NCI-H1417 (cell line): ENCODE measurements around the gene FRMPD1.
"Not testable (repeated sequence)": the region's sequence is repeated elsewhere in the genome, so short reads cannot be mapped to it uniquely, and the experiment has no call there.

ENCODE experiments used
- DNase-seq, 3 experiments: peaks; one replicate each; lab custom pipeline; 2025; lab: John Stamatoyannopoulos, UW

The FRMPD1 gene

GRCh38 chr9:37650873-37651768 is at the start of gene FRMPD1:
Gene FRMPD1, plus strand, starts transcription at chr9:37650954. Its CDS starts 41,688 bp downstream, at chr9:37692642.
- DNase-seq = peak; percentile 63 to 72 (median 72)

- DNase-seq = not testable (repeated sequence)
These were observed 48.7 kb upstream of the FRMPD1 start for GRCh38 chr9:37602061-37602460.

GRCh38 chr9:37602817-37603216 is 47.9 kb upstream of the FRMPD1 start:
- no peak for DNase-seq

- DNase-seq = no peak
These were observed 46.5 kb upstream of the FRMPD1 start for GRCh38 chr9:37604296-37604695.

- no peak for DNase-seq
These were observed 42.5 kb upstream of the FRMPD1 start for GRCh38 chr9:37608250-37608649.

GRCh38 chr9:37609735-37610397 is 40.9 kb upstream of the FRMPD1 start:
- no peak for DNase-seq

GRCh38 chr9:37611014-37611413 is 39.7 kb upstream of the FRMPD1 start:
- DNase-seq = no peak

- peak in 2 of 3 experiments; percentile 3 to 32 for DNase-seq
These were observed 38.8 kb upstream of the FRMPD1 start for GRCh38 chr9:37611961-37612360.

GRCh38 chr9:37617161-37617560 is 33.6 kb upstream of the FRMPD1 start:
- no peak for DNase-seq

- DNase-seq = peak in 2 of 3 experiments; percentile 69 to 93
These were observed 32.9 kb upstream of the FRMPD1 start for GRCh38 chr9:37617832-37618231.

- peak in 1 of 3 experiments; percentile 34 for DNase-seq
These were observed 31.9 kb upstream of the FRMPD1 start for GRCh38 chr9:37618817-37619216.

GRCh38 chr9:37619806-37620205 is 30.9 kb upstream of the FRMPD1 start:
- DNase-seq = peak in 1 of 3 experiments; percentile 19

- DNase-seq = no peak
These were observed 30.4 kb upstream of the FRMPD1 start for GRCh38 chr9:37620396-37620795.

GRCh38 chr9:37621273-37622121 is 29.3 kb upstream of the FRMPD1 start:
- no peak for DNase-seq

- no peak for DNase-seq
These were observed 28.3 kb upstream of the FRMPD1 start for GRCh38 chr9:37622462-37622861.

- DNase-seq = no peak
These were observed 27.5 kb upstream of the FRMPD1 start for GRCh38 chr9:37623267-37623666.

GRCh38 chr9:37624073-37624472 is 26.7 kb upstream of the FRMPD1 start:
- DNase-seq = peak in 2 of 3 experiments; percentile 19 to 41

GRCh38 chr9:37625036-37625757 is 25.6 kb upstream of the FRMPD1 start:
- DNase-seq = no peak

GRCh38 chr9:37625758-37626147 is 25.0 kb upstream of the FRMPD1 start:
- no peak for DNase-seq

GRCh38 chr9:37626708-37627292 is 24.0 kb upstream of the FRMPD1 start:
- peak in 1 of 3 experiments; percentile 5 for DNase-seq

- no peak for DNase-seq
These were observed 18.3 kb upstream of the FRMPD1 start for GRCh38 chr9:37632479-37632878.
